Hepatocyte (in vitro differentiated cells): ENCODE measurements around the gene SLC41A3.

Source experiments
- EZH2 ChIP-seq: fragments of 200-600 bp; sonication (generic); IDR thresholded peaks from 2 replicates; pipeline ENCODE4 v1.6.1; 2016; ENCODE audit warnings: antibody characterized with exemption, mild to moderate bottlenecking, borderline replicate concordance
- TF ChIP-seq, protein P1 (sequence below): fragments of 200-600 bp; sonication (generic); IDR thresholded peaks from 2 replicates; pipeline ENCODE4 v1.5.1; 2016; ENCODE audit warnings: antibody characterized with exemption, mild to moderate bottlenecking; ENCODE audit not compliant: poor library complexity

DNA sequence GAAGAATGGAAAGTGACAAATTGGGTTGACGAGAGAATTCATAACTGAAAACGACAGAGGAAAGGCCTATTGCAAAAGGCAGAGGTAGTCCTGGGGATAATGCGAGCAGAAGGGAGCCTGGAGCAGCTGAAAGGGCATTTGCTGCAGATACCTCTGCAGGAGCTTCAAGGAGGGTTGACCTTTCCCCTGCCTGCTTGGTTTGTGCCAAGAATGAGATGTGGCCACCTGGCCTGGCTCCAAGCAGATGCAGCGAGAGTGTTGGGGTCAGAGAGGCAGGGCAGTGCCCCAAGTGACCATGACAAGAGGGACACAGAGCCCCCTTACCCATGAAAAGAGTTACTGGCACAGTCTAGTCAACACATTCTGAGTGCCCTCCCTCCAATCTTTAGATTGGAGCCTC, 43.5 kb downstream of the SLC41A3 start:
- TF ChIP-seq, protein P1, sequence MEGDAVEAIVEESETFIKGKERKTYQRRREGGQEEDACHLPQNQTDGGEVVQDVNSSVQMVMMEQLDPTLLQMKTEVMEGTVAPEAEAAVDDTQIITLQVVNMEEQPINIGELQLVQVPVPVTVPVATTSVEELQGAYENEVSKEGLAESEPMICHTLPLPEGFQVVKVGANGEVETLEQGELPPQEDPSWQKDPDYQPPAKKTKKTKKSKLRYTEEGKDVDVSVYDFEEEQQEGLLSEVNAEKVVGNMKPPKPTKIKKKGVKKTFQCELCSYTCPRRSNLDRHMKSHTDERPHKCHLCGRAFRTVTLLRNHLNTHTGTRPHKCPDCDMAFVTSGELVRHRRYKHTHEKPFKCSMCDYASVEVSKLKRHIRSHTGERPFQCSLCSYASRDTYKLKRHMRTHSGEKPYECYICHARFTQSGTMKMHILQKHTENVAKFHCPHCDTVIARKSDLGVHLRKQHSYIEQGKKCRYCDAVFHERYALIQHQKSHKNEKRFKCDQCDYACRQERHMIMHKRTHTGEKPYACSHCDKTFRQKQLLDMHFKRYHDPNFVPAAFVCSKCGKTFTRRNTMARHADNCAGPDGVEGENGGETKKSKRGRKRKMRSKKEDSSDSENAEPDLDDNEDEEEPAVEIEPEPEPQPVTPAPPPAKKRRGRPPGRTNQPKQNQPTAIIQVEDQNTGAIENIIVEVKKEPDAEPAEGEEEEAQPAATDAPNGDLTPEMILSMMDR, result no peak
- TF ChIP-seq EZH2, result no peak
